Thyroid gland (tissue), 4 donors: Measurements from ENCODE around the gene SUCLG1. TPM values are rescaled to one million over a fixed set of nuclear protein-coding genes. Genes with fewer than 3 reads are reported as not detected.

Experiments
- DNase-seq, 2 donors: peaks; one replicate each; pipeline ENCODE4 v3.0.0-alpha.2; 2019
- H3K27ac ChIP-seq, 3 donors: fragments of 200-600 bp; sonication (generic); 1 replicate in 2 of 3; 2 replicates in 1 of 3; pipeline ENCODE4 v1.5.1; 2016 to 2019; ENCODE audit warnings: mild to moderate bottlenecking in 1 of 3, moderate library complexity in 1 of 3
- H3K27me3 ChIP-seq: fragments of 200-600 bp; sonication (generic); one replicate; pipeline ENCODE4 v1.5.1; 2019
- H3K36me3 ChIP-seq, 2 donors: fragments of 200-600 bp; sonication (generic); one replicate each; pipeline ENCODE4 v1.5.1; 2016 to 2019
- H3K4me1 ChIP-seq, 2 donors: fragments of 200-600 bp; sonication (generic); one replicate each; pipeline ENCODE4 v1.5.1; 2017 to 2019
- H3K4me3 ChIP-seq, 3 donors: fragments of 200-600 bp; sonication (generic); replicated peaks in 1 of 3; 1 replicate in 2 of 3; 2 replicates in 1 of 3; pipeline ENCODE4 v1.5.1; 2016; ENCODE audit warnings: mild to moderate bottlenecking in 1 of 3
- H3K9me3 ChIP-seq: fragments of 200-600 bp; sonication (generic); one replicate; pipeline ENCODE4 v1.5.1; 2017
- POLR2A ChIP-seq, 2 donors: fragments of 450-650 bp; IDR thresholded peaks; one replicate each; pipeline ENCODE4 v1.6.1; 2017; ENCODE audit warnings: antibody characterized with exemption in 2 of 2, mild to moderate bottlenecking in 2 of 2, moderate library complexity in 1 of 2
- WGBS, 2 donors: methylation state at CpG; one replicate each; pipeline ENCODE4 v1.1.5; 2017; 5-methylcytosine and 5-hydroxymethylcytosine counted together
- intact Hi-C: fragments of 100-400 bp; cut with DNase I; formaldehyde crosslinking; loops from one replicate; pipeline ENCODE4 v1.15.1; 2023
- total RNA-seq, 4 donors: library from RNA; depleted of rRNA; stranded (reverse); fragments of >200 nt; gene quantifications; one replicate each; pipeline ENCODE4 v1.2.3, GENCODE V29; 2016
- TF ChIP-seq, protein P1 (sequence below), 6 experiments: fragments of 200-600 bp in 3 of 6; fragments of 450-650 bp in 3 of 6; sonication (generic) in 3 of 6; IDR thresholded peaks; one replicate each; pipeline ENCODE4 v1.5.1; 2016 to 2019; ENCODE audit warnings: antibody characterized with exemption in 6 of 6, mild to moderate bottlenecking in 2 of 6, inconsistent platforms in 1 of 6, moderate library complexity in 1 of 6

The SUCLG1 gene
- total RNA-seq, 4 donors from 2014 or later = 109 to 169 (median 139) TPM

DNA sequence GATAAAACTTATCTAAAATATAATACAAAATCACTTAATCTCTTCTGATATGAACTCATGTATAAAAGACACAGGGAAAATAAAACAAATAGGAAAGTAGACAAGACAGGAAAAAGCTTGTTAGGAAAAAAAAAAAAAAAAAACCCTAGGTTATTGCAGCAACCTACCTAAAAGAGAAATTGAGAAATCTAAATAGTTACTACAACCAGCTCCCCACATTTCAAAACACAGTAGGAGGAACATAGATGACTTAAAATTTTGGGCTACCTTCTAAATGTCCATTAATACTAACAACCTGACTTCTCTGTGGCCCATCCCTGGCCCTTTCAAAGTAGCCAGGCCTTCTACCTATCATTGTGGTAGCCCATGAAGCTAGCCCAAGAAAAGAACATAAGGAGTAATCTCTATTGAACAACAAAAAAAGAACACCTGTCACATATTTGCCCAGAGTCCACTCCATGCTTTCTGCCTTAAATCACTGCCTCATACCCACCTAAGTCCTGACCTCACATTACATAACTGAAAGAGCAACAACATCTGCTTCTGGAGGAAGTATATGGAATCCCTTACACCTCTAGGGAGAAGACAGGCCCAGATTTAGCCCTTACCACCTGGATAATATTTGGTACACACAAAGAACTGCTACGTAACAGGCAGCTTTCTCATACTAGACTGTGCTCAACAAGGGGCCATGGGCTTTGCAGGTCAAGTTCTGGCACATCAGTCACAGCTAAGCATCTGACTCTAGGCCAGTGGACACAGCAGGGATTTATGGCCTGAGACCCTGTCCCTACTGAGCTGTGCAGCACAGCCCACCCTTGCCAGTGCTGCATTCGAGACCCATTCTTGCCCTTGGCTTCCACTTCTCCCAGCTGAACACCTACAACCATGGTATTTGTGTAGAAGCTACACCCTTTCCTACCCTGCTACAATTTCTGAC is 8.5 kb downstream of the SUCLG1 start:
- TF ChIP-seq POLR2A (IDR thresholded peaks at IDR 0.05) = no peak
- TF ChIP-seq, protein P1, sequence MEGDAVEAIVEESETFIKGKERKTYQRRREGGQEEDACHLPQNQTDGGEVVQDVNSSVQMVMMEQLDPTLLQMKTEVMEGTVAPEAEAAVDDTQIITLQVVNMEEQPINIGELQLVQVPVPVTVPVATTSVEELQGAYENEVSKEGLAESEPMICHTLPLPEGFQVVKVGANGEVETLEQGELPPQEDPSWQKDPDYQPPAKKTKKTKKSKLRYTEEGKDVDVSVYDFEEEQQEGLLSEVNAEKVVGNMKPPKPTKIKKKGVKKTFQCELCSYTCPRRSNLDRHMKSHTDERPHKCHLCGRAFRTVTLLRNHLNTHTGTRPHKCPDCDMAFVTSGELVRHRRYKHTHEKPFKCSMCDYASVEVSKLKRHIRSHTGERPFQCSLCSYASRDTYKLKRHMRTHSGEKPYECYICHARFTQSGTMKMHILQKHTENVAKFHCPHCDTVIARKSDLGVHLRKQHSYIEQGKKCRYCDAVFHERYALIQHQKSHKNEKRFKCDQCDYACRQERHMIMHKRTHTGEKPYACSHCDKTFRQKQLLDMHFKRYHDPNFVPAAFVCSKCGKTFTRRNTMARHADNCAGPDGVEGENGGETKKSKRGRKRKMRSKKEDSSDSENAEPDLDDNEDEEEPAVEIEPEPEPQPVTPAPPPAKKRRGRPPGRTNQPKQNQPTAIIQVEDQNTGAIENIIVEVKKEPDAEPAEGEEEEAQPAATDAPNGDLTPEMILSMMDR (IDR thresholded peaks at IDR 0.05) = no peak
- WGBS, 2 donors = 90 to 95% methylated on average over 2 of the region's 2 CpGs
- no peak for DNase-seq

GRCh38 chr2:84449711-84450110 is 9.4 kb downstream of the SUCLG1 start:
- no peak overlapping the region for H3K4me3 ChIP-seq
- TF ChIP-seq, protein P1 (IDR thresholded peaks at IDR 0.05) = no peak
- TF ChIP-seq POLR2A (IDR thresholded peaks at IDR 0.05) = no peak
- H3K9me3 ChIP-seq = no peaks in the 10 kb centered on the region
- 89 to 91% methylated on average over 6 of the region's 6 CpGs for WGBS, 2 donors
- no peaks in the 10 kb centered on the region for H3K27me3 ChIP-seq
- H3K4me1 ChIP-seq = peaks cover 20 to 24% of the 10 kb centered on the region in 2 donors
- H3K36me3 ChIP-seq = no peaks in the 10 kb centered on the region
- intact Hi-C loops = no loop called here
- no peak for DNase-seq
- H3K27ac ChIP-seq = no peak overlapping the region

More for the DNA sequence above, 8.5 kb downstream of the SUCLG1 start:
- Histone ChIP-seq H3K27me3 (no peaks in the 10 kb centered on the region), H3K36me3 (no peaks in the 10 kb centered on the region), H3K4me3 (no peak overlapping the region), H3K4me1 (peaks cover 22 to 24% of the 10 kb centered on the region in 2 donors), H3K27ac (no peak overlapping the region), H3K9me3 (no peaks in the 10 kb centered on the region)
- intact Hi-C loops = no loop called here

DNA sequence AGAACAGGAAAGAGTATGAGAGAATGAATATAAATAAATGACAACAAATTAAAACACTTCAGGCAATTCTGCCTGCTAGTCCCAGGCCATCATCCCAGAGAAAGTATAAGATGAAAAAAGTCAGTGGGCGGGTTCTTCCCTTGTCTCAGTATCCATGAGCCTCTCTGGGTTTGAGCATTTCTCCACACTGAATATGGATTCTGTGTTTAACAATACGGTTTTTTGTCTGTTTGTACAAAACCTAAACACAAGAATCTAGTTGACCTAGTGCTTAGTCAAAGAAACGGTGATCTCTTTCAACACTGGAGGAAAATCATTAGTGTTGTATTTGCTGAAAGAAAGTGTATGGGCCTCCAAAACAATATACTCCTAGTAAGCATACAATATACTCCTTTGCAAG is 10.0 kb downstream of the SUCLG1 start:
- H3K27ac ChIP-seq = no peak overlapping the region
- WGBS, 2 donors = 82 to 86% methylated on average over 3 of the region's 3 CpGs

DNA sequence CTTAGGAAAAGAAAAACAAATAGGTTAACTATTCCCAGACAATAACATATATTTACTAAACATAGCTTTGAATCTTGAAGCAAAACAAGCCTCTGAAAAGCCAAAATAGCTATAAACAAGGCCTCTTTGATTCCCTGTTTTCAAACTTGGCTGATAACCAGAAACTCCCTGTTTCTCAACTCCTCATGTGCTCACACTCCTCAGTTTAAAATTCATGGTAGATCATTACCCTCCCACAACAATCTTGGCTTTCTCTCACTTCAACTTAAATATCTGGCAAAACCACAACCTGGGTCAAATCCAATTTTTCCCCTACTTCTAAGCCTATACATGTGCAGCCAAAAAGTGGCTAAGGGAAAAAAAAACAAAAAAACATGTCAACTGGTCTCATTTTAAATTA is 15.6 kb downstream of the SUCLG1 start:
- H3K9me3 ChIP-seq = no peaks in the 10 kb centered on the region
- H3K4me3 ChIP-seq = no peak overlapping the region
- peaks cover 20 to 30% of the 10 kb centered on the region in 2 donors for H3K36me3 ChIP-seq
- intact Hi-C loops = no loop called here
- H3K4me1 ChIP-seq = peaks cover 0 to 6% of the 10 kb centered on the region in 2 donors
- DNase-seq = no peak
- H3K27me3 ChIP-seq = no peaks in the 10 kb centered on the region
- no peak overlapping the region for H3K27ac ChIP-seq
- TF ChIP-seq, protein P1 (IDR thresholded peaks at IDR 0.05) = no peak
- TF ChIP-seq POLR2A (IDR thresholded peaks at IDR 0.05) = no peak

More for the DNA sequence above, 10.0 kb downstream of the SUCLG1 start:
- peaks cover 18 to 24% of the 10 kb centered on the region in 2 donors for H3K4me1 ChIP-seq
- no peaks in the 10 kb centered on the region for H3K27me3 ChIP-seq
- no peak for DNase-seq
- TF ChIP-seq, protein P1 (IDR thresholded peaks at IDR 0.05) = no peak
- TF ChIP-seq POLR2A (IDR thresholded peaks at IDR 0.05) = no peak
- no peak overlapping the region for H3K4me3 ChIP-seq
- H3K36me3 ChIP-seq = no peaks in the 10 kb centered on the region
- intact Hi-C loops = no loop called here
- H3K9me3 ChIP-seq = no peaks in the 10 kb centered on the region

- no peaks in the 10 kb centered on the region for H3K9me3 ChIP-seq
- WGBS, 2 donors = 85 to 86% methylated on average over 3 of the region's 3 CpGs
- peaks cover 0 to 6% of the 10 kb centered on the region in 2 donors for H3K4me1 ChIP-seq
- no peak overlapping the region for H3K4me3 ChIP-seq
- H3K27ac ChIP-seq = no peak overlapping the region
- intact Hi-C loops = no loop called here
- no peak for DNase-seq
- no peaks in the 10 kb centered on the region for H3K27me3 ChIP-seq
- H3K36me3 ChIP-seq = peaks cover 21 to 30% of the 10 kb centered on the region in 2 donors
- TF ChIP-seq, protein P1 (IDR thresholded peaks at IDR 0.05) = no peak
- TF ChIP-seq POLR2A (IDR thresholded peaks at IDR 0.05) = no peak
Observed at GRCh38 chr2:84442888-84443287, 16.2 kb downstream of the SUCLG1 start.
